ENCODE data around the gene SLC4A8. TPM values are rescaled to one million over a fixed set of nuclear protein-coding genes. Genes with fewer than 3 reads are reported as not detected.

The SLC4A8 gene
- total RNA-seq, 1 experiment from 2014 or later = 2.4 TPM

Other genes with a start within 250 kb of the SLC4A8 start
- gene POU6F1, start 206.8 kb upstream of the SLC4A8 start, total RNA-seq (2014; rRNA removed; shearing (Covaris generic)) = 0.26 and 1.5 TPM in 2 replicates
- gene DAZAP2, start 186.0 kb upstream of the SLC4A8 start, total RNA-seq (2014; rRNA removed; shearing (Covaris generic)) = 114 and 197 TPM in 2 replicates
- gene SMAGP, start 154.4 kb upstream of the SLC4A8 start, total RNA-seq (2014; rRNA removed; shearing (Covaris generic)) = 30.7 and 51.2 TPM in 2 replicates
- 0.06 TPM in 1 of 2 replicates, not detected in the other for gene BIN2, start 100.7 kb upstream of the SLC4A8 start, total RNA-seq (2014; rRNA removed; shearing (Covaris generic))
- gene CELA1, start 78.2 kb upstream of the SLC4A8 start, total RNA-seq (2014; rRNA removed; shearing (Covaris generic)) = not detected in 2 replicates
- 58.9 and 60.2 TPM in 2 replicates for gene GALNT6, start 33.4 kb upstream of the SLC4A8 start, total RNA-seq (2014; rRNA removed; shearing (Covaris generic))
- 2.7 and 3.3 TPM in 2 replicates for gene SCN8A, start 166.4 kb downstream of the SLC4A8 start, total RNA-seq (2014; rRNA removed; shearing (Covaris generic))